CD14-positive monocyte (primary cell): ENCODE results near the gene POLR2L. TPM values are rescaled to one million over a fixed set of nuclear protein-coding genes. Genes with fewer than 3 reads are reported as not detected.
A peak's percentile ranks its signal among the peaks of the same experiment; 100 is the strongest.

ENCODE experiments used
- DNase-seq, 3 donors: peaks; one replicate each; pipeline ENCODE4 v3.0.0-alpha.2; 2011 to 2022
- H2AFZ ChIP-seq: 2 replicates; pipeline ENCODE4 v1.6.0; 2012; ENCODE audit warnings: mild to moderate bottlenecking, low read depth, low read length, inconsistent platforms; ENCODE audit not compliant: insufficient read depth, poor library complexity, severe bottlenecking
- H3K27ac ChIP-seq, 2 donors: 1 replicate in 1 of 2; 2 replicates in 1 of 2; pipeline ENCODE4 v1.5.1; 2012 to 2013; ENCODE audit warnings: low read length in 2 of 2, control low read depth in 1 of 2, inconsistent platforms in 1 of 2, low read depth in 1 of 2, mild to moderate bottlenecking in 1 of 2
- H3K27me3 ChIP-seq, 2 donors: one replicate each; pipeline versions ENCODE4 v1.6.0 to v1.6.1; 2011 to 2013; ENCODE audit warnings: low read length in 2 of 2; ENCODE audit not compliant: control insufficient read depth in 2 of 2, insufficient read depth in 2 of 2
- H3K36me3 ChIP-seq, 2 donors: replicated peaks in 1 of 2; 1 replicate in 1 of 2; 2 replicates in 1 of 2; pipeline versions ENCODE4 v1.5.1 to v1.6.1; 2012 to 2013; ENCODE audit warnings: low read length in 2 of 2, control low read depth in 1 of 2, inconsistent platforms in 1 of 2, mild to moderate bottlenecking in 1 of 2; ENCODE audit not compliant: insufficient read depth in 2 of 2, control insufficient read depth in 1 of 2
- H3K4me1 ChIP-seq, 2 donors: 1 replicate in 1 of 2; 2 replicates in 1 of 2; pipeline versions ENCODE4 v1.5.1 to v1.6.1; 2012 to 2013; ENCODE audit warnings: low read length in 2 of 2, control low read depth in 1 of 2, inconsistent platforms in 1 of 2, mild to moderate bottlenecking in 1 of 2, moderate library complexity in 1 of 2; ENCODE audit not compliant: insufficient read depth in 2 of 2, control insufficient read depth in 1 of 2
- H3K4me2 ChIP-seq: replicated peaks from 2 replicates; pipeline ENCODE3; 2012; ENCODE audit warnings: low read length, moderate library complexity, mild to moderate bottlenecking; ENCODE audit not compliant: poor library complexity, severe bottlenecking; ENCODE audit errors: extremely low read depth
- H3K4me3 ChIP-seq, 3 experiments: fragments of 200-600 bp in 1 of 3; sonication (generic) in 1 of 3; replicated peaks in 1 of 3; 1 replicate in 2 of 3; 2 replicates in 1 of 3; pipeline ENCODE4 v1.5.1; 2011 to 2013; ENCODE audit warnings: low read length in 3 of 3, mild to moderate bottlenecking in 3 of 3, control low read depth in 2 of 3, low read depth in 2 of 3, inconsistent platforms in 1 of 3, moderate library complexity in 1 of 3
- H3K79me2 ChIP-seq: 2 replicates; pipeline ENCODE4 v1.6.0; 2012; ENCODE audit warnings: mild to moderate bottlenecking, control low read depth, inconsistent platforms, low read length, moderate library complexity; ENCODE audit not compliant: insufficient read depth
- H3K9ac ChIP-seq: 2 replicates; pipeline ENCODE4 v1.6.0; 2017; ENCODE audit warnings: low read length, mild to moderate bottlenecking; ENCODE audit not compliant: insufficient read depth, poor library complexity, severe bottlenecking
- H3K9me3 ChIP-seq, 2 donors: replicated peaks in 1 of 2; 1 replicate in 1 of 2; 2 replicates in 1 of 2; pipeline versions ENCODE4 v1.5.1 to v1.6.1; 2012 to 2013; ENCODE audit warnings: low read length in 2 of 2, control low read depth in 1 of 2; ENCODE audit not compliant: control insufficient read depth in 1 of 2, insufficient read depth in 1 of 2
- H4K20me1 ChIP-seq: 2 replicates; pipeline ENCODE4 v1.6.0; 2012; ENCODE audit warnings: mild to moderate bottlenecking, low read length, control low read depth, moderate library complexity; ENCODE audit not compliant: insufficient read depth
- H3K27ac Mint-ChIP-seq, 7 donors: one replicate each; pipeline ENCODE4 v1.8.0; 2020; ENCODE audit warnings: mild to moderate bottlenecking in 7 of 7, mixed read lengths in 7 of 7, moderate library complexity in 6 of 7, inconsistent platforms in 2 of 7
- H3K27me3 Mint-ChIP-seq, 3 donors: one replicate each; pipeline ENCODE4 v1.8.0; 2021 to 2022; ENCODE audit warnings: low read depth in 3 of 3, mild to moderate bottlenecking in 3 of 3, mixed read lengths in 3 of 3, moderate library complexity in 3 of 3, inconsistent platforms in 1 of 3
- H3K36me3 Mint-ChIP-seq, 2 donors: one replicate each; pipeline ENCODE4 v1.8.0; 2020; ENCODE audit warnings: mixed read lengths in 2 of 2, inconsistent platforms in 1 of 2, mild to moderate bottlenecking in 1 of 2
- H3K4me1 Mint-ChIP-seq: one replicate; pipeline ENCODE4 v1.8.0; 2020; ENCODE audit warnings: mild to moderate bottlenecking, mixed read lengths
- H3K4me3 Mint-ChIP-seq, 2 donors: one replicate each; pipeline ENCODE4 v1.8.0; 2020; ENCODE audit warnings: mild to moderate bottlenecking in 2 of 2, mixed read lengths in 2 of 2, moderate library complexity in 1 of 2
- H3K9me3 Mint-ChIP-seq, 7 donors: one replicate each; pipeline ENCODE4 v1.8.0; 2020 to 2022; ENCODE audit warnings: mixed read lengths in 7 of 7, mild to moderate bottlenecking in 6 of 7, moderate library complexity in 6 of 7, inconsistent platforms in 2 of 7
- CTCF ChIP-seq: fragments of 200-600 bp; IDR thresholded peaks from one replicate; pipeline ENCODE4 v1.8.0; 2022; ENCODE audit warnings: antibody characterized with exemption, mild to moderate bottlenecking
- WGBS: methylation state at CpG from one replicate; pipeline ENCODE4 v1.1.5; 2013; ENCODE audit warnings: missing lambda C conversion rate; ENCODE audit not compliant: insufficient coverage; 5-methylcytosine and 5-hydroxymethylcytosine counted together
- intact Hi-C, 2 donors: fragments of 100-400 bp; cut with micrococcal nuclease; formaldehyde crosslinking; loops; one replicate each; pipeline versions ENCODE4 v1.15.0 to v1.15.1; 2023
- polyA plus RNA-seq, 3 donors: library from polyadenylated mRNA; depleted of rRNA in 1 of 3; unstranded in 2 of 3; stranded (reverse) in 1 of 3; fragments of 300-500 nt in 2 of 3; fragments of >200 nt in 1 of 3; fragmentation: Illumina TruSeq in 2 of 3; gene quantifications; 1 replicate in 2 of 3; 2 replicates in 1 of 3; pipeline ENCODE4 v1.2.3, GENCODE V29; 2012 to 2021

The POLR2L gene
- polyA plus RNA-seq, 3 donors, result 93.9 to 133 (median 110) TPM

GRCh38 chr11:809287-810039 is 32.9 kb downstream of the POLR2L start, which contains the start of gene RPLP2:
RPLP2 (plus strand) TSS chr11:809967; CDS start chr11:810235, 268 bp downstream.
- peak within 1 kb of the TSS; percentile 79 to 96 (median 91) for H3K4me3 ChIP-seq
- peaks cover 50% of the 10 kb centered on the region for H3K79me2 ChIP-seq
- Mint-ChIP-seq H3K4me3 (peak within 1 kb of the TSS; percentile 93 to 95), H3K27ac (peak within 1 kb of the TSS; percentile 96 to 100 (median 98)), H3K4me1 (peaks cover 40% of the 10 kb centered on the region), H3K9me3 (peaks cover 0 to 2% (median 0%) of the 10 kb centered on the region in 7 donors), H3K36me3 (peaks cover 22 to 30% of the 10 kb centered on the region in 2 donors), H3K27me3 (peaks cover 0 to under 1% (median 0%) of the 10 kb centered on the region in 3 donors)
- H3K4me2 ChIP-seq, result peak within 1 kb of the TSS; percentile 96
- H3K27ac ChIP-seq, result peak within 1 kb of the TSS; percentile 89 to 97
- intact Hi-C loops, result loop anchor here (1.0 to 5.0 kb wide), 3 partner anchors 10 to 33 kb away; partner anchors contain the start of genes POLR2L (in 1 of the 2) and TSPAN4 (in 1 of the 2)
- no peaks in the 10 kb centered on the region for H3K27me3 ChIP-seq
- peak; percentile 97 to 98 (median 98) for DNase-seq
- H4K20me1 ChIP-seq, result peaks cover 42% of the 10 kb centered on the region
- WGBS, result under 1% methylated on average over 74 of the region's 81 CpGs
- no peak for TF ChIP-seq CTCF
- no peaks in the 10 kb centered on the region for H3K9me3 ChIP-seq
- peaks cover 33 to 40% of the 10 kb centered on the region in 2 donors for H3K4me1 ChIP-seq
- H3K36me3 ChIP-seq, result peaks cover 23 to 29% of the 10 kb centered on the region in 2 donors
- peak within 1 kb of the TSS; percentile 83 for H2AFZ ChIP-seq
- H3K9ac ChIP-seq, result peak within 1 kb of the TSS; percentile 91

- Histone ChIP-seq H3K9ac (peak overlapping the region; percentile 91), H2AFZ (peak overlapping the region; percentile 83), H3K4me3 (peak overlapping the region; percentile 79 to 96 (median 91)), H3K27me3 (no peaks in the 10 kb centered on the region), H3K27ac (peak overlapping the region; percentile 89 to 97), H3K4me1 (peaks cover 40 to 48% of the 10 kb centered on the region in 2 donors), H3K9me3 (no peaks in the 10 kb centered on the region), H3K4me2 (peak overlapping the region; percentile 96), H4K20me1 (peaks cover 49% of the 10 kb centered on the region), H3K79me2 (peaks cover 54% of the 10 kb centered on the region), H3K36me3 (peaks cover 22 to 26% of the 10 kb centered on the region in 2 donors)
- DNase-seq, result peak in 2 of 3 donors; percentile 73 to 79
- peaks cover 0 to 5% (median 2%) of the 10 kb centered on the region in 3 donors for H3K27me3 Mint-ChIP-seq
- intact Hi-C loops, result loop anchor here (1.0 to 5.0 kb wide), 3 partner anchors 11 to 34 kb away; partner anchors contain the start of genes POLR2L (in 1 of the 2) and TSPAN4 (in 1 of the 2)
- H3K36me3 Mint-ChIP-seq, result peaks cover 20 to 27% of the 10 kb centered on the region in 2 donors
- TF ChIP-seq CTCF, result no peak
- peaks cover 0 to 2% (median 0%) of the 10 kb centered on the region in 7 donors for H3K9me3 Mint-ChIP-seq
- H3K4me1 Mint-ChIP-seq, result peaks cover 48% of the 10 kb centered on the region
- H3K4me3 Mint-ChIP-seq, result peak overlapping the region; percentile 90 to 93
- 28% methylated on average over 32 of the region's 36 CpGs for WGBS
- peak overlapping the region; percentile 96 to 100 (median 98) for H3K27ac Mint-ChIP-seq
Observed at GRCh38 chr11:808427-809286, 33.7 kb downstream of the POLR2L start.
